AG09309 (cell line): ENCODE data around the gene LAMA2.
"Not testable (repeated sequence)": the region's sequence is repeated elsewhere in the genome, so short reads cannot be mapped to it uniquely, and the experiment has no call there.

ENCODE experiments used
- DNase-seq: peaks from one replicate; pipeline ENCODE4 v3.0.0-alpha.2; 2010; ENCODE audit warnings: low read depth
- H3K4me3 ChIP-seq: 2 replicates; pipeline ENCODE4 v1.5.1; 2011; ENCODE audit warnings: mild to moderate bottlenecking, low read depth, low read length, moderate library complexity; ENCODE audit not compliant: control insufficient read depth
- TF ChIP-seq, protein P1 (sequence below): IDR thresholded peaks from 2 replicates; pipeline ENCODE4 v1.5.1; 2011; ENCODE audit warnings: mild to moderate bottlenecking, low read depth, low read length, inconsistent platforms; ENCODE audit not compliant: insufficient read depth, control insufficient read depth; ENCODE audit errors: missing control alignments

Gene LAMA2

DNA sequence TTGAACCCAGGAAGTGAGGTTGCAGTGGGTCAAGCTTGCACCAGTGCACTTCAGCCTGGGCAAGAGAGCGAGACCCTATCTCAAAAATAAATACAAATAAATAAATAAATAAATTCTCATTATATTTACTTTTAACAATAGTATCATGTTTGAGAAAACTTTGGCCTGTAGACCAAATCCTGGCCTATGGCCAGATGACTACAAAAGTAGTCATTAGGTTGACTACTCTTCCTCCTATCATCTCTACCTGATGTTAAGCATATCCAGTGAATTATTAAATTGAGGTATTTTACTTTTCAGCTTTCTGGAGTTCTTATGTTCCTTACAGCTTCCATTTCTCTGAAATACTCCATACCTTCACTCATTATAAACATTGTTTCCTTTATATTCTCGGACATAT is 280.6 kb downstream of the LAMA2 start:
- TF ChIP-seq, protein P1, sequence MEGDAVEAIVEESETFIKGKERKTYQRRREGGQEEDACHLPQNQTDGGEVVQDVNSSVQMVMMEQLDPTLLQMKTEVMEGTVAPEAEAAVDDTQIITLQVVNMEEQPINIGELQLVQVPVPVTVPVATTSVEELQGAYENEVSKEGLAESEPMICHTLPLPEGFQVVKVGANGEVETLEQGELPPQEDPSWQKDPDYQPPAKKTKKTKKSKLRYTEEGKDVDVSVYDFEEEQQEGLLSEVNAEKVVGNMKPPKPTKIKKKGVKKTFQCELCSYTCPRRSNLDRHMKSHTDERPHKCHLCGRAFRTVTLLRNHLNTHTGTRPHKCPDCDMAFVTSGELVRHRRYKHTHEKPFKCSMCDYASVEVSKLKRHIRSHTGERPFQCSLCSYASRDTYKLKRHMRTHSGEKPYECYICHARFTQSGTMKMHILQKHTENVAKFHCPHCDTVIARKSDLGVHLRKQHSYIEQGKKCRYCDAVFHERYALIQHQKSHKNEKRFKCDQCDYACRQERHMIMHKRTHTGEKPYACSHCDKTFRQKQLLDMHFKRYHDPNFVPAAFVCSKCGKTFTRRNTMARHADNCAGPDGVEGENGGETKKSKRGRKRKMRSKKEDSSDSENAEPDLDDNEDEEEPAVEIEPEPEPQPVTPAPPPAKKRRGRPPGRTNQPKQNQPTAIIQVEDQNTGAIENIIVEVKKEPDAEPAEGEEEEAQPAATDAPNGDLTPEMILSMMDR, result no peak

GRCh38 chr6:129164032-129164431 is 281.1 kb downstream of the LAMA2 start:
- no peak overlapping the region for H3K4me3 ChIP-seq
- no peak for DNase-seq
- TF ChIP-seq, protein P1, result no peak

More for the DNA sequence above, 280.6 kb downstream of the LAMA2 start:
- DNase-seq, result no peak
- no peak overlapping the region for H3K4me3 ChIP-seq

DNA sequence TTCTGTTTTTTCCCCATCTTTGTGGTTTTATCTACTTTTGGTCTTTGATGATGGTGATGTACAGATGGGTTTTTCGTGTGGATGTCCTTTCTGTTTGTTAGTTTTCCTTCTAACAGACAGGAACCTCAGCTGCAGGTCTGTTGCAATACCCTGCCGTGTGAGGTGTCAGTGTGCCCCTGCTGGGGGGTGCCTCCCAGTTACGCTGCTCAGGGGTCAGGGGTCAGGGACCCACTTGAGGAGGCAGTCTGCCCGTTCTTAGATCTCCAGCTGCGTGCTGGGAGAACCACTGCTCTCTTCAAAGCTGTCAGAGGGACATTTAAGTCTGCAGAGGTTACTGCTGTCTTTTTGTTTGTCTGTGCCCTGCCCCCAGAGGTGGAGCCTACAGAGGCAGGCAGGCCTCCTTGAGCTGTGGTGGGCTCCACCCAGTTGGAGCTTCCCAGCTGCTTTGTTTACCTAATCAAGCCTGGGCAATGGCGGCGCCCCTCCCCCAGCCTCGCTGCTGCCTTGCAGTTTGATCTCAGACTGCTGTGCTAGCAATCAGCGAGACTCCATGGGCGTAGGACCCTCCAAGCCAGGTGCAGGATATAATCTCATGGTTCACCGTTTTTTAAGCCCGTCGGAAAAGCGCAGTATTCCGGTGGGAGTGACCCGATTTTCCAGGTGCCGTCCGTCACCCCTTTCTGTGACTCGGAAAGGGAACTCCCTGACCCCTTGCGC is 289.5 kb downstream of the LAMA2 start:
- not testable (repeated sequence) for H3K4me3 ChIP-seq, DNase-seq

DNA sequence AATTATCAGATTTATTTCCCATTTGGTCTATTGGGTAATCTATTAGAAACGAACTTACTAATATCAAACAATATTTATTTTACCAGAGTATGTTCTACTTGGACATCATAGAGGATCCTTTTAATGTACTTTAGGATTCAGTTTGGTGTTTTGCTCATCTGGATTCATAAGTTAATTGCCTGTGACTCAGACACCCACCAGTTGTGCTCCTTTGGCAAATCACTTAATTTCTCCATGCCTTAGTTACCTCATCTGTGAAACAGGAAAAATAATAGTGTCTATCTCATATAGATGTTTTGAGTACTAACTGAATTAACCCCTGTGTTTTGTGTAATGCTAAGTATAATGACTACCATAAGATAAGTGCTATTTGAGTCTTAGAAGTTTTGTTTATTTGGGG is 292.1 kb downstream of the LAMA2 start:
- no peak for DNase-seq
- H3K4me3 ChIP-seq, result no peak overlapping the region
- TF ChIP-seq, protein P1, result no peak

DNA sequence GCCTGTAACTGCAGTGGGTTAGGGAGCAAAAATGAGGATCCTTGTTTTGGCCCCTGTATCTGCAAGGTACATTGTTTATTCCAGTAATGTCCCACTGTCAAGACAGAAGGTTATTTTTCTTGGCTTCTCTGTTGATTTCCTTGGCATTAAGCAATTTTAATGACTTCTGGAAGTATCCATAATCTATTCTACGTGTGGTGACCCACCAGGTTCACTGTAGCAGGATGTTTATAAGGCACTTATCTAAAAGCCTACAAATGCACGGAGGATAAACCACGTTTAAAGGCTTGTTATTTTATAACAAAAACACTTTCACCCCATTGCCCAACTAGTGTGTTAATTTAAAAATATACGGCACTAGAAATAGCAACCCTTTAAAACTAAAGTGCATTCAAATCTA is 294.9 kb downstream of the LAMA2 start:
- H3K4me3 ChIP-seq, result no peak overlapping the region
- TF ChIP-seq, protein P1, result no peak
- DNase-seq, result no peak

GRCh38 chr6:129179283-129179682 is 296.3 kb downstream of the LAMA2 start:
- H3K4me3 ChIP-seq, result no peak overlapping the region
- TF ChIP-seq, protein P1, result no peak
- DNase-seq, result no peak

DNA sequence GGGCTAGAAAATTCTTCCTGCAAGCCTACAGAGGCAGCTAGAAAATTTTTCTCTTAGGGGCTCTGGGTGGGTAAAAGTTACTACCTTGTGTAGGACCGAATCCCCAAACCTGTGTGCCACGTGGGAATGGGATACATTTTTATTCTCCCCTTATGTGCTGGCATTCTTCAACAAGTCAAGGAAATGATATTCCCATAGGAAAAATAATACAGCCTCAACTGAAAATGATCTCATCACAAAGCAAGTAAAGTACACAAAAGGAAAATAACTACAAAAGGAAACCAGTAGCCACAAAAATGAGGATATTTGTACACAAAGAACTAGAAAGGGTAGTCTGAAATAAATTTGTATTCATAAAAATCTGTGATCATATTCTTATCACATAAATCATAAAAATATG is 298.1 kb downstream of the LAMA2 start:
- TF ChIP-seq, protein P1, result no peak
- no peak overlapping the region for H3K4me3 ChIP-seq
- no peak for DNase-seq
